ENCODE data around the gene RASAL1.

DNA sequence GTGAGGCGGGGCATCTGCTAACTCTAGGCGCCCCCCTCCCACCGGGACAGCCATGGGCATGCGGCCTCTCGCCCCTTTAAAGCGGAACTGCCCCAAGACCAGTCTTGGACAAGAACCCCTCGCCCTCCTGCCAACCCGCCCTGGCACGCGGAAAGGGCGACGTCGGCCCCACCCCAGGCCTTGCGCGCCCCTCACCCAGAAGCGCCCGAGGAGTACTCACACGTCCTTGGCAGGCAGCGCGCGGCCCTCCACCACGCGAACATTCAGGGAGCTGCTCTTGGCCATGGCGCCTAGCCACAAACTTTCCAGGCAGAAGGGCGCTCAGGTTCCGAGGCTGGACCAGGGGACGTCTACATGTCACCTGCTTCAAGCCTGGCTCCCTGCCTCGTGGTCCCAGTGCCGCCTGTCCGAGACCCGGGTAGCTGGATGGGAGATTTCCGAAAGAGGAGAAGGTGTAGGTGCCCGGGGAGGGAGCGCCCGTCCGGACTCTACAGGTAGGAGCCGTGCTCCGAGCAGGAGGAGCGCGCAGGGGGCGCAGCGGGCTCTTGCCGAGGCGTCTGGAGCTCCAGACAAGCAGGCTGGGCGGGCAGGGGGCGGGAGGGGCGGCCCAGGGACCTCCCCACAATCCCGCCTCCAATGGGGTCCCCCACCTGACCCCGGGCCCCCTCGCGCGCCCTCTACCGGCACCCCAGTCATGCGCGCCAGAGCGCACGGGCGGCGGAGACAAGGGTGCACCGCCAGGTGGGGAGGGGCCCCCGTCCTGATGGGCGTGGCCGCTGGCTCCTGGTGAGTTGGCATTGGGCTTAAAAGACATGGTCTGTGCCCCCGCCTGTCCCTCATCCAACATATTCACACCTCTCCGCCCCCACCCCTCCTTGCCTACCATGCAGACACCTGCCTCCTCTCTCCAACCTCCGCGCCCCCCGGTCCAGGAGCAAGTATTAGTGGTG lies at the start of gene RASAL1:
- TF ChIP-seq CTCF (IDR thresholded peaks at IDR 0.05) (no peak), EP300 (IDR thresholded peaks at IDR 0.05) (no peak), POLR2AphosphoS5 (IDR thresholded peaks at IDR 0.05) (no peak)
